GM12874 (cell line): ENCODE measurements around the gene FAM3C.
A peak's percentile ranks its signal among the peaks of the same experiment; 100 is the strongest.

ENCODE experiments used
- CTCF ChIP-seq: IDR thresholded peaks from 2 replicates; pipeline ENCODE4 v1.5.1; 2011; ENCODE audit warnings: low read depth, mild to moderate bottlenecking, control low read depth, low read length, moderate library complexity; ENCODE audit not compliant: insufficient read depth

FAM3C gene

GRCh38 chr7:121395961-121396757 is at the start of gene FAM3C:
FAM3C (minus strand) TSS chr7:121396308; CDS start chr7:121382969, 13,339 bp downstream.
- peak; percentile 83 for TF ChIP-seq CTCF

- no peak for TF ChIP-seq CTCF
These were observed 46.7 kb upstream of the FAM3C start for GRCh38 chr7:121442845-121443244.

- TF ChIP-seq CTCF, result no peak
These were observed 44.9 kb upstream of the FAM3C start for GRCh38 chr7:121440857-121441503.

GRCh38 chr7:121437470-121437869 is 41.4 kb upstream of the FAM3C start:
- no peak for TF ChIP-seq CTCF

- TF ChIP-seq CTCF, result no peak
These were observed 40.6 kb upstream of the FAM3C start for GRCh38 chr7:121436688-121437087.

GRCh38 chr7:121436136-121436535 is 40.0 kb upstream of the FAM3C start:
- TF ChIP-seq CTCF, result no peak

GRCh38 chr7:121433775-121434174 is 37.7 kb upstream of the FAM3C start:
- TF ChIP-seq CTCF, result no peak
